Dedifferentiated amniotic fluid mesenchymal stem cell (primary cell): ENCODE results near the gene DGKD.
A peak's percentile ranks its signal among the peaks of the same experiment; 100 is the strongest.

ENCODE experiments used
- DNase-seq: peaks from one replicate; pipeline ENCODE4 v3.0.0-alpha.2; 2016; ENCODE audit errors: extremely low spot score

Gene DGKD

DNA sequence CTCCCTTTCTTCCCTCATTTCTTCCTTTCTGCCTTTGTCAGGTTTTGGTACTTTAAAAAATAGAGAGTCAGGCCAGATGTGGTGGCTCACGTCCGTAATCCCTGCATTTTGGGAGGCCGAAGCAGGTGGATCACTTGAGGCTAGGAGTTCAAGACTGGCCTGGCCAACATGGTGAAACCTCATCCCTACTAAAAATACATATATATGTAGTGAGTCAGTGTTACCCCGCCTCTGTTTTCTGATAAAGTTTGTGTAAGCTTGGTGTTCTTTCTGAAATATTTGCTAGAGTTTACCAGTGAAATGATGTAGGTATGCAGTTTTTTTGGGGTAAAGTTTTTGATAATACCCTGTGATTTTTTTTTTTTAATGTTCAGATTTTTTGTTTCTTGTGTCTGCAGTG is 58.8 kb downstream of the DGKD start:
- DNase-seq: no peak

DNA sequence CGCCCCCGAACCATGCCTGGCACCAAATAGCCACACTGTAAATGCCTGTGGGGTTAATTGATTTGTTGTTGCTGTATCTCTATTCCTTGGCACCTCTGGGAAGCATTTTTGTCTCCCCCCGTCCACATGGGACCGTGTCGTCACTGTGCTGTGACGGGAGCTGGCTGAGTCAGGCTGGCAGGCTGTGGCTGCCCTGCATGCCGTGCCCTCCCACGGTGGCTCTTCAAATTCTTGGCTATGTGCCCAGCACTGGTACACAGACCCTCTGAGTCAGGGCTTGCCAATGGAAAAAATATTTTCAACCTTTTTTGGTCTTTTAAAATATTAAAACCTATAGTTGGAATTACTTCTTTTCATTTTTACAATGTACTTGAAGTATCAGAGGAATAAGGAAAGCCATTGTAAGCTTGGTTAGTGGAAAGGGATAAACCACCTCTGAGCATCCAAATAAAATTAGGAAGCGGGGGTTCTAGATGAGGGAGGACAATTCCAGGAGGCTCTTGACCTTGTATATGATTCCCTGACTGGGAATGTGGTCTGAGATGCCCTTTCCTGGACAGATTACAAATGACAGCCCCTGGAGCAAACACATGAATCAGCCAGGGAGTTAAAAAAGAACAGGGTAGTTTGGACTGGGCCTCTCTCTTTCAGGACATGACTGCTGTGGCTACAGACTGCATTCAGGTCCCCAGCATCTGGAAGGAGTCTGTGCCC is 59.4 kb downstream of the DGKD start:
- DNase-seq: peak; percentile 81

DNA sequence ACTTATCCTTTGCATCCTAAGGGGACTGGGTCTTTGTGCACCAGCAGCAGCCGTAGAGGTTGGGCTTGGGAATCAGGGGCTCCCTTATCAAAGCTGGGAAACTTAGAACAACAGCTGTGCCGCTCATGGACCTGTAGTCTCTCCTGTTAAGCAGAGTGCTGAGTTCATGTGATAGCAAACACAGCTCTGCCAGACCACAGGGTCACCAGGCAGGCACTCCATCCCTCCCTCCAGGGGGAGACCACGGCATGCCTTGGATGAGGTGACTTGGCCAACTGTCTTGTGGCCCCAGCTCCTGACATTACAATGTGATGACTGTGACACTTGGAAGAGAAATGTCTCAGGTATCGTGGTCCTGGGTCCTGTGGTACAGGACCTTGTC is 60.0 kb downstream of the DGKD start:
- DNase-seq: no peak

DNA sequence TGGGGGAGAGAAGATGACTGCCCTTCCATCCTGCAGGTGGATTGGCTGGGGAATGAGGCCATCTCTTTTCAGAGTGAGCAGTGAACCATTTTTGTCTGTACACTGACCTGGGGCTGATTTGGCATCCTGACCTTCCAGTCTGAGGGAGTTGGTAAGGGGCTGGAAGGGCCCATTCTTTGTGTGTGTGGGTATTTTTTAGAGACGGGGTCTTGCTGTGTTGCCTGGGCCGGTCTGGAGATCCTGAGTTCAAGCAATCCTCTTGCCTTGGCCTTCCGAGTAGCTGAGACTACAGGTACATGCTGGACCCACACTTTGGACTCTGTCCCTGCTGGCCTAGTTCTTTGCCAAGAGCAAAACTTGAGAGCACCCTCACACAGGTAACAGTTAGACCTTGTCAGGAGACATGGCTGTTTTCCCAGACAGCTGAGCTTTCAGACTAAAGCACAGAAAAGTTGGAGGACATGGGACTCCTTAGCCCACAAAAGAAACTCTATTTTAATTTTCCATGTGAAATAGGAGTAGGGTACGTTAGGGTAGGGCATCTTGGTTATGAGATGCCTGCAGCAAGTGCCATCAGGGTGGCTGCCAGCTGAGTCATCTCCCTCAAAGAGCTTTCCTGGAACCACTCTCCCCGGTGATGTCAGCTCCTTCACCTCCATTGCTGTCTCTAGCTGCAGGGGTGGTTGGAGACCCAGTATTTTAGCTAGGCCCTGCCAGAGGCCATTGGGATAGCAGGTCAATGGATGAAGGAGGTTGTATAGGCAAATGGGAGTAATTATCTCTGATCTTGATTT is 60.7 kb downstream of the DGKD start:
- DNase-seq: peak; percentile 45

DNA sequence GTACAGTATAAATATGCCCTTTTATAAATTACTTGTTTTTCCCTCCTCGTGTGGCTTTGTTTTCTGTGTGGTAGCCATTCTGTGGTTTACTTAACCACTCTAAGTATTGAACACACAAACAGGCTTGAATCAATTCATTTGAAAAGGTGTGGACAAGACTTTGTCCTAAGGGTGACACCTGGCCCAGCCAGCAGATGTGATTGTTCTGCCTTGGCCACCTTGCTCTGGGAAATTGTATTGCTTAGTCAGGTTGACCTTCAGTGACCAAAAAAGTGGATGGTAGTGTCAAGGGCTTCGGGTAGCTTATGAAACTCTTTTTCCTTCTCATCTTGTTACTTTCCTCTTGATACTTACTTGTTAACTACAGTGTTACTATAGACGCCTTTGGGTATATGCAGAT is 61.9 kb downstream of the DGKD start:
- no peak for DNase-seq

DNA sequence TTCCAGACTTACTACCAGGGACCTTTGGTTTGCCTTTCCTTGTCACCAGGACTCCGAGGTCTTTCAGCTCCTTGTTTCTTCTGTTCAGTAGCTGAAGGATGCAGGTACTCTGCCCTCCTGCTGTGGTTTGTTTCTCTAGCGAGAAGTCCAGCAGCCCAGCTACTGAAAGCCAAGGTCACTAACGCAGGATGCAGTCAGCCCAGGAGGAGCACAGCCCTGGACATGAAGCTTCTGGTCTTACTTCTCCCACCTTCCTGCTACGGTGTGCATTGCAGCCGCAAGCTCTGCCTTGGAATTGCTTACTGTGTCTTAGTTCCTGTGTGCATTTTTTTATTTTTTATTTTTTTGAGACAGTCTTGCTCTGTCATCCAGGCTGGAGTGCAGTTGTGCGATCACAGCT is 62.4 kb downstream of the DGKD start:
- no peak for DNase-seq

DNA sequence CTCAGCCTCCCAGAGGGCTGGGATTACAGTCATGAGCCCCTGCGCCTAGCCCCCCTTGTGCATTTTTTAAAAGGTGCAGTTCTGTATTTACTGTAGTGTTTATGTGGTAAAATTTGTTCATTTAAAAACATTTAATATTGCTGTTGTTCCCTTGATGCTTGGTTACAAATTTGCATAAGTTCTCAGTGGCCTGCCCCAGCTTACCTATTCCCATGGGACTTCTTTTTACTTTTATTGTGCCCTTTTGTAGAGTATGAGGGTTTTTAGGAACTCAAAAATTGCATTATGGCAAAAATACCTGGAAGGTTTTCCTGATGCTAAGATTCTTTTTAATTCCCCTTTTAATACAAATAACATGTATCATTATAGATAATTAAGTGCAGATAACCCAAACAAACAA is 63.0 kb downstream of the DGKD start:
- DNase-seq: no peak

DNA sequence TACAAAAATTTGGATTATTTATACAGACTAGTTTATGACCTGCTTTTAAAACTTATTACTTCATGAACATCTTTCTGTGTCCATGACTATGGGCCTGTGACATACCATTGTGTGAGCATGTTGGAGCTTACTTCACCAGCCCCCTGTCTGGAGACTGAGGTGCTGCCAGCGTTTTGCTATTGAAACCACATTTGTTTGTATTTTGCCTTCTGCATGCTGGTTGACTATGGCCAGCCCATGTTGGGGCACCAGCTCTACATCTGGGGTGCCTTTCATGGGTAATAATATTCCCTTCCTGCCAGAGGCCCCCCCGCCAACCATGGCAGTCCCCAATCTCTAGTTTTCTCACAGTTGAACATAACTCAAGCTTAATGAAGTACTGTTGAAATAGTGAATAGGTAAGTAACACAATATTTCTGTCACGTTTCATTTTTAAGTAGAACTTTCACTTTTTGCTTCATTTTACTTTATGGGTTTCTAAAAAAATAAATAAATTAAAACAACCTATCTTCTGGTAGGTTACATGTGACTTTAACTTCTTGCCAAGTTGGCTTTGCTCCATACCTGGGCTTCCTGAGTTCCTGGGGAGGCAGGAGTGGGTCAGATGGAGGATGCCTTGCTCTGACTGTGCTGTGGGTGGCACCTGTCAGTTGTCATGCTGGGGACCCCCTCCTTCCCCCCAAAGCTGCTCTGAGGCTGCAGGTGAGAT is 63.9 kb downstream of the DGKD start:
- DNase-seq: no peak

DNA sequence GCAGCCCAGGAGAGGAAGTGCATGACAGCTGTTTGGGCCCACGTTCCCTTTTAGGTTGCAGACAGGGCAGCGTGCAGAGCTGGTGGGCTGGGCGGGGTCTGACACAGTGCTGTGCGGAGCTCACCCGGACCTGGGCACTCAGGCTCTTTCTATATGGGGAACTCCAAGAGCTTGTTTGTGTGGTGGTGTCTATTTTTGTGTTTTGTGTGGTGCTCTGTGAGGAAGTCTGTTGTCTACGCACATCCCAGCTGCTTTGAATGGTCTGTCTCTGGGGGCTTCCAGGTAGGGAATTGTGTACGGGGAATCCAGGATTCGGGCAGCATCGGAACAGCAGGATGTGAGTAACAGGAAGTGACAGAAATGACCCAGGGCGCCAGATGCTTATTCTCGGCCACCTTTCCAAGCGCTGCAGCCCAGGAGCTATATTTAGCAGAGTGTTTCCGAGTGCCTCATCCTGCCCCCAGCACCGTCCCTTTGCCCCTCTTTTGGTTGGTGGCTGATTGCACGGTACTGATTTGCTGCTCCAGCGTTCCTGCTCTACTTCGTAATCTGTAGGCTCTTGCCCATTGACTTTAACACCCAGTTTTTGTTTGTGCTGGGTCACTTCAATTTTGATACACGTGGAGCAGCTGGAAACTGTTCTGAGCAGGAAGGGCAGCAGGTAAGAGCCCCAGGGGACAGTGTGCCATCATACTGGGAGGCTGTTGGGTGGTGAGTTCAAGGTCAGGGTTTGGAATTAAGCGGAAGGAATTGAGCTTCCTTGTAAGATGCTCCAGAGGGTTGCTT is 64.7 kb downstream of the DGKD start:
- no peak for DNase-seq

DNA sequence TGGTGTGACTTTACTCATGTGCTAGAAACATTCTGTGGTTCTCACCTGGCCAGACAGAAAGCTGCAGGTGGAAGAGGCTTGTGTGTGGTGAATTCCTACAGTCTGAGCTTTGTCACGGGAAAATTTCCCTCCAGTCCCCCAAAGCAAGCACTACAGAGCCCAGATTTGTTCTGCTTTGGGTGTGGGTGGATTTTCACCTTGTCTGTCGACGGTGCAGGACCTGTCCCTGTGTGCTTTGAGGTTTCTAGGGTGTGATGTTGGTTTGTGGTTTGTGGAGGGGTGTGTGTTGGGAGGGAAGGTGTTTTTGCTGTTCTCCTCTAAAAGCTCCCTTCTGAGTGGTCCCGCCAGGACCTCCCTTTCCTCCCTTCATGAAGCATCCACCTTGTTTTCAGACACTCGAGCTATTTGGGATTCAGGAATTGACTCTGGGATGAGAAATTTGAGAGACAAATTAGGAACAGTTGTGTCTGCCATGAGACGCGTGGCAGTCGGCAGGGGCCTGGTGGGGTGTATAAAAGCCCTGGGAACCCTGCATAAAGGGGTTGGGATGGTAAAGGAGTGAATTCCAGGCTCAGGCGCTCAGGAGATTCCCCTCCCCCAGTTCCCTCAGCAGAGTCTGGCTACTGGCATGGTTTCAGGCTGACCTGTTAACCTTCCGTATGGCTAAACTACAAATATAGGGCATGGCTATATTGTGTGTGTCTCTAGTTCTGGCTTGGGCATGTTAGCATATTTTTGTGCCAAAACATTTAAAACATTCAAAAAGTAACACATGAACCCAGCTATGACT is 65.5 kb downstream of the DGKD start:
- no peak for DNase-seq

DNA sequence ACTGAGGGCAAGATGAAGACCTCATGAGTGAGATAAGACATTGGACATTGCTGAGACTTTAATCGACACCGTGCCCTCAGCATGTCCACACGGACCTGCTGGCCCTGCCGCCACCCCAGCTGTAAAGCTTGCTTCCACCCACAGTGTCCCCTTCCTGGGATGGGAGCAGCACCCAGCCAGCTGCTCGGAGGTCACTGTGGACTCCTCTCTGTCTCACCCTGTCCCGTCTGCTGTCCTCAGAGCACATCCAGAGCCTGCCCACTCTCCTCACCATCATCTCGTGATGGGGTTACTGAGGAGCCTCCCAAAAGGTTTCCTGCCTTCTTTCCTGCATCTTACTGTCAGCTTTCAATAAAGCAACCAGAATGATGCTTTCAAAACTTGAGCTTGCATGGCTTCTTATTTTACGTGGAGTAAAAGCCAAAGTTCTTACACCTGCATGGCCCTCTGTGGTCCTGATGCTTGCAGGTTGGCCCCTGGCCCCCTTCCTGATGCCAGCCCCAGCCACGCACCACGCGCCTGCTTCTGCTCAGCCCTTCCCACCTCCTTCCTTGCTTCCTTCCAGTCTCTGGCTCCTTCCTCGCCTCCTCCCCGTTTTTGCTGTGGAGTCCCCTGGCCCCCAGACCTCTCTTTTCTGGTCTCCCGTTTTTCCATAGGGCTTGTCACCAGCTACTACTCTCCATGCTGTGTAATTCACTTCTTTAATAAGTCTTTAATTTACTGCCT is 67.0 kb downstream of the DGKD start:
- no peak for DNase-seq

DNA sequence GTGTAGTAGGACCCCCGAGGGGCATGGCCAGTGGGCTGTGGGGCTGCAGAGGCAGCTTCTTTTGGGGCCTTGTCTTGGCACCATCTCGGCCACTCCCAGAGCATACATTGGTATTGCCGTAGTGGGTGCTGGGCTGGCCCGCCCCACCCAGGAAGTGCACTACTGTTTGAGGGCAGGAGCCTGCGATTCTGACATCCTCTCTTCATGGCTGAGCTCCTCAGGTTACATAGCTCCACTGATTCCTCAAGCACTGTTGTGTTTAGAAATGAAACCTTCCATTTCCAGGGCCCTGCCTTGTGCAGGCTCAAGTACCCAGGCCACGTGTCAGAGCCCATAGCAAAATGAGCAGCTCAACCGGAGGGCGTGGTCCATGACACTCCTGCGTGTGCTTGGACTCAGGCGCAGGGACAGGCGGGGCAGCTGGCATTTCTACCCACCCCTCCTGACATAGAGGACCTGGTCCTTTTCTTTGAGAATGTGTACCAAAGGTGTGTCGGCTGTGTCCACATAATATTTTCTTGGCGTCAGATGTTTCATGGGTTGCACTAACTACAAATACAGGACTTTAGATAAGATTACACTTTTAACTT is 67.9 kb downstream of the DGKD start:
- no peak for DNase-seq

DNA sequence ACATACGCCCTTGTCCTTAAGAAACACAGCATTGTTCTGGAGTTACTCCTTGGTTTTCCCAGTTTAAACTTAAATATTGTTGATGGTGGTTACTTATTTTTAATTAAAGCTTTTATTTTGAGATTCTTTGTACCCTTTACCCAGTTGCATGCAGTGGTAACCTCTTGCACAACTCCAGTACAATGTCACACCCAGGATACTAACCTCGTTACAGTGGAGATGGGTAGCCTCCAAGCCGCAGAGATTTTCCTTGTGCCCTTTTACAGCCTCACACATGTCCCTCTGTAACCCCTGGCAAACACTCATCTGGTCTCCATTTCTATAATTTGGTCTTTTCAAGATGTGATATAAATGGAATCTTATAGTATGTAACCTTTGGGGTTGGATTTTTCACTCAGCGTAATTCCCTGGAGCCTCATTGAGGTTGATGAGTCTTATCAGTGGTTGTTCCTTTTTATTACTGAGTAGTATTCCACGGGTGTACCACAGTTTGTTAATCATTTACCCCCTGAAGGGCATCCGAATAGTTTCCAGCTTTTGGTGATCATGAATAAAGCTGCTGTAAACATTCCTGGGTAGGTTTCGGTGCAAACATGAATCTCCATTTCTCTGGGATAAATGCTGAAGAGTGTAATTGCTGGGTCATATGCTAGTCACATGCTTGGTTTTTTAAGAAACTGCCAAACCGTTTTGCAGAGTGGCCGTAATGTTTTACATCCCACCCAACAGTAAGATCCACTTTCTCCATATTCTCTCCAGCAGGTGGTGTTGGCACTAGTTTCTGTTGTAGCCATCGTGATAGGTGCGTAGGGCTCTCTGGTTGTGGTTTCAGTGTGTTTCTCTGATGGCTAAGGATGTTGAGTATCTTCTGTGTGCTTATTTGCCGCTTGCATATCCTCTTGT is 68.6 kb downstream of the DGKD start:
- no peak for DNase-seq

DNA sequence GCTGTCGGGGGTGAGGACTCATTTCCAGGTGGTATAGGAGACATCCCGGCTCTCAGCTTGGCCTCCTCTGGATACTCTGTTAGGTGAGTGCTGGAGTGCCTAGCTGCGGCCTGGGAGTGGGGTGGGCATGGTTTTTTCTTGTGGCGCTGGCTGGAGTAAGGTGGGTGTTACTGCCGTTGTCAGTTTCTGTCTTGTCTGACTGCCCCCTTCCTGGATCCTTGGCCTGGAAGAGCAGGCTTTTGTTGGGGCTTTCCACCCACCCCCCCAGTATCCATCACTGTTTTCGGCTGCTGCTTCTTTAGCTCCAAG is 69.2 kb downstream of the DGKD start:
- no peak for DNase-seq

DNA sequence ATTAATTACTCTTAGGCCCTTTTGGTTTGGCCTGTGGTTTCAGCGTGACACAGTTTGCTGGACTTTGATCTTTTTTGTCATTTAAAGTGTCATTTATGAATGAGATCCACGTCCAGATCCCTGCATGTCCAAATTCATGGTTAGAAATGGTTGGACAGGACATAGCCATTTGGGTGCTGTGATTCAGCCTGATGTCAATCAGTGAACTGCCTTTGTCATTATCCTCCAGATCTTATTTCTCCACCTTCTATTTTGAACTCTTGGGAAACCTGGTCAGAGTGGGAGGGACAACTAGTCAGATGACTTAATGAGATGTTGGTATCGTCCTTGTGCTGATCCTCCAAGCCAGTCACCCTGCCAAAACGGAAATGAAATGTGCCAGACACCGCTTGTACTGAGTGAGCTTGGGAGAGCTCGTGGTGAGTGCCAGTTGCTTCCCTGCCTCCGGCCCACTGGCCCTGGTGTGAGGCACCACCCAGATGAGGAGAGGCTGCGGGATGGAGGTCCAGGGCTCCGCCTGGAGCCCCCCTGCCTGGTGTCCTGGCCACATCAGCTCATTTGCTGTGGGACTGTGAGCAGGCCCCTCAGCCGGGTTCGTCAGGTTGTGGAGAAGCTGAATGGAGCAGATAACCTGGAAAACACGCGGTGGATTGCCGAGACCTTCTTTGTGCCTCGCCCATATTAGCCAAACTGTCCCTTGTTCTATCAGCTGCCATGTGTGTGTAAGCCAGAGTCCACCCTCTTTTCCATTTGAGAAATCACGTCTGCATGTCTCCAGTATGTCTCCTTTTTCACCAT is 70.1 kb downstream of the DGKD start:
- no peak for DNase-seq

DNA sequence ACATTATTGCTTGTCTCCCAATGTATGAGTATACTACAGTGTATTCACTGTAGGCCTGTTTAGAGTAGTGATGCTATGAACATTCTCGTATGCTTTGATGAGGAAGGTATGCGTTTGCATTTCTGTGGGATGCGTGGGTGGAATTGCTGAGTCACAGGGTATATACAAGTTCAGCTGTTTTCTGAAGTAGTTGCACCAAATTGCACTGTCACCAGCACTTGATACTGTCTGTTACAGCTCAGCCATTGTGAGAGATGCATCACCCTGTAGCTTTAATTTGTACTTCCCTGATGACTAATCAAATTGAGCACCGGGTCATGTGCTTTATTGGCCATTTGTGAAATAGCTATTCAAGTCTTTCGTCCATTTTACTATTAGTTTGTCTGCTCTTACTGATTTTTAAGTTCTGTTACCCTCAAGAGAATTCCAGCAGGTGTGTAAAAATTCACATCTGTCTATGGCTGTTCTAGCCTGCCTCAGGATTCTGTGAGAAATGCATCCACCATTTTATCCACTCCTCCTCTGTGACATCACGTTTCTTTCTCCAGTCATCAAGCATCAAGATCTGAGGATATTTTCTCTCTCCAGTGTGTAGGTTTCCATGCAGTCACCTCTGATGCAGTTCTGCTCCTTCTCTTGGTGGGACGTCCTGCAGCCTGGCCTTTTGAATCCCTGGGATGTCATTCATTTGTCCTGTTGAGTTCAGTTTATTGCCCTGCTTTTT is 72.5 kb downstream of the DGKD start:
- peak; percentile 22 for DNase-seq

DNA sequence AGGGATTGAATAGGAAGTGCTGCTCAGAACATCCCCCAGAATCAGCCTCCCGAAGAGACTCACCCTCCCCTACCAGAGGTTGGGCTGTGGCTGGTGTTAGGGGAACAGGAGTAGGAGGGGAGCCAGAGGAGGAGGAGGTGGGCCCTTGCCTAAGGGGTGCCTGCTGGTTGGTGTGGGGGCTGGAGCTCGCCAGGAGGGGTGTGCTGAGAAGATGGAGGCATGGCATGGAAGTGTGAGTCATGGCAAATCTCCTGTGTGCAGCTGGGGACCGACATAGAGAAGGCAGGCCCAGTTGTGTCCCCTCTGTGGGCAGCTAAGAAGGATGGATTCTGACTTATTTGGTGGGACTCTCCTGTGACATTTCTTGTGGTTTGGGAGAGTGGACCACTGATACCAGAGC is 73.7 kb downstream of the DGKD start:
- DNase-seq: no peak

DNA sequence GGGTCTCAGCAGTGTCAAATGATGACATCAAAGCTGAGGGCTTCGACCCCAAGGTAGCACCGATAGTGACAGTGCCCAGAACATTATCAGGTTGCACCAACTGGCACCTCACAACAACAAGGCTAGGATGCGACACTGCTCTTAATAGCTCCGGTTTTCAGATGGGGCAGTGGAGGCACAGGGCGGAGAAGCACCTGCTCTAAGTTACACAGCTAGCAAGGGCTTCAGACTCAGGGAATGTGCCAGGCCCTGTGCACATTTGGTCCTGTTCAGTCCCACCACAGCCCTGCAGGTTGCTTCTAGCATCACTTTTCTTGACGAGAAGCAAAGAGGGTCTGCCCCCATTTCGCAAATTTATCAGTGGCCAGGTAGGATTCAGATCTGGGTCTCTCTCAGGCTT is 74.1 kb downstream of the DGKD start:
- DNase-seq: no peak
